PC-9 (cell line): Measurements from ENCODE around the gene CPN2. TPM values are rescaled to one million over a fixed set of nuclear protein-coding genes. Genes with fewer than 3 reads are reported as not detected.

Experiments
- BruUV-seq: library from RNA; stranded (reverse); fragments of 400-500 nt; replicated peaks from 2 replicates; lab custom pipeline; 2021; lab: Mats Ljungman, UMichigan
- CTCF ChIA-PET: fragments of 300-600 bp; sonication (Branson Sonifier 250); formaldehyde crosslinking; loops from one replicate; lab custom pipeline; 2022; ENCODE audit warnings: antibody characterized with exemption; lab: Charles Lee
- POLR2A ChIA-PET: fragments of 300-600 bp; sonication (Branson Sonifier 250); formaldehyde crosslinking; loops from one replicate; lab custom pipeline; 2022; ENCODE audit warnings: antibody characterized with exemption; ENCODE audit not compliant: unreplicated experiment; lab: Charles Lee
- DNase-seq, 2 experiments: peaks; one replicate each; pipeline versions ENCODE4 v3.0.0 to v3.0.0-alpha.2; 2015 to 2022; ENCODE audit warnings: mixed read lengths in 1 of 2
- H2AFZ ChIP-seq: fragments of 200-600 bp; sonication (generic); 2 replicates; pipeline ENCODE4 v1.8.1; 2017; ENCODE audit warnings: antibody characterized with exemption
- H3F3A ChIP-seq: fragments of 200-600 bp; sonication (generic); 2 replicates; pipeline ENCODE4 v1.8.1; 2017; ENCODE audit warnings: antibody characterized with exemption, mild to moderate bottlenecking, low read depth; ENCODE audit not compliant: insufficient read depth
- H3K27ac ChIP-seq: fragments of 200-600 bp; sonication (generic); 2 replicates; pipeline ENCODE4 v1.6.1; 2016; ENCODE audit warnings: mixed run types
- H3K27me3 ChIP-seq: fragments of 200-600 bp; sonication (generic); 2 replicates; pipeline ENCODE4 v1.6.1; 2016; ENCODE audit warnings: low read depth, mixed run types; ENCODE audit not compliant: insufficient read depth
- H3K36me3 ChIP-seq: fragments of 200-600 bp; sonication (generic); 2 replicates; pipeline ENCODE4 v1.6.1; 2016; ENCODE audit warnings: low read depth, mixed run types
- H3K4me1 ChIP-seq: fragments of 200-600 bp; sonication (generic); replicated peaks from 2 replicates; pipeline ENCODE4 v1.6.1; 2016; ENCODE audit warnings: mixed run types; ENCODE audit not compliant: insufficient read depth
- H3K4me2 ChIP-seq: fragments of 200-600 bp; sonication (generic); 2 replicates; pipeline ENCODE4 v1.6.1; 2017; ENCODE audit warnings: mixed run types
- H3K4me3 ChIP-seq: fragments of 200-600 bp; sonication (generic); 2 replicates; pipeline ENCODE4 v1.6.1; 2016; ENCODE audit warnings: mixed run types
- H3K79me2 ChIP-seq: fragments of 200-600 bp; sonication (generic); 2 replicates; pipeline ENCODE4 v1.6.1; 2017; ENCODE audit warnings: low read depth, mixed run types
- H3K9me2 ChIP-seq: fragments of 200-600 bp; sonication (generic); 2 replicates; pipeline ENCODE4 v1.8.1; 2017; ENCODE audit warnings: mild to moderate bottlenecking; ENCODE audit not compliant: insufficient read depth
- H3K9me3 ChIP-seq: fragments of 200-600 bp; sonication (generic); 2 replicates; pipeline ENCODE4 v1.8.1; 2016; ENCODE audit warnings: low read depth; ENCODE audit not compliant: insufficient read depth
- H4K20me1 ChIP-seq: fragments of 200-600 bp; sonication (generic); 2 replicates; pipeline ENCODE4 v1.8.1; 2017; ENCODE audit not compliant: insufficient read depth
- EZH2 ChIP-seq: fragments of 200-600 bp; sonication (generic); IDR thresholded peaks from 2 replicates; pipeline ENCODE4 v1.8.0; 2017; ENCODE audit warnings: antibody characterized with exemption, low read depth
- intact Hi-C: fragments of 100-400 bp; cut with micrococcal nuclease; formaldehyde crosslinking; loops from one replicate; pipeline ENCODE4 v1.10.0; 2022; ENCODE audit not compliant: unreplicated experiment
- total RNA-seq: library from RNA; stranded (reverse); gene quantifications from 2 replicates; pipeline ENCODE4 v1.2.3, GENCODE V29; 2021
- TF ChIP-seq, protein P1 (sequence below): fragments of 200-600 bp; sonication (generic); conservative IDR thresholded peaks from 2 replicates; pipeline ENCODE4 v1.6.1; 2017; ENCODE audit warnings: mixed run types, antibody characterized with exemption, mild to moderate bottlenecking, moderate library complexity

CPN2 gene
- total RNA-seq, 1 experiment from 2014 or later, result not detected

DNA sequence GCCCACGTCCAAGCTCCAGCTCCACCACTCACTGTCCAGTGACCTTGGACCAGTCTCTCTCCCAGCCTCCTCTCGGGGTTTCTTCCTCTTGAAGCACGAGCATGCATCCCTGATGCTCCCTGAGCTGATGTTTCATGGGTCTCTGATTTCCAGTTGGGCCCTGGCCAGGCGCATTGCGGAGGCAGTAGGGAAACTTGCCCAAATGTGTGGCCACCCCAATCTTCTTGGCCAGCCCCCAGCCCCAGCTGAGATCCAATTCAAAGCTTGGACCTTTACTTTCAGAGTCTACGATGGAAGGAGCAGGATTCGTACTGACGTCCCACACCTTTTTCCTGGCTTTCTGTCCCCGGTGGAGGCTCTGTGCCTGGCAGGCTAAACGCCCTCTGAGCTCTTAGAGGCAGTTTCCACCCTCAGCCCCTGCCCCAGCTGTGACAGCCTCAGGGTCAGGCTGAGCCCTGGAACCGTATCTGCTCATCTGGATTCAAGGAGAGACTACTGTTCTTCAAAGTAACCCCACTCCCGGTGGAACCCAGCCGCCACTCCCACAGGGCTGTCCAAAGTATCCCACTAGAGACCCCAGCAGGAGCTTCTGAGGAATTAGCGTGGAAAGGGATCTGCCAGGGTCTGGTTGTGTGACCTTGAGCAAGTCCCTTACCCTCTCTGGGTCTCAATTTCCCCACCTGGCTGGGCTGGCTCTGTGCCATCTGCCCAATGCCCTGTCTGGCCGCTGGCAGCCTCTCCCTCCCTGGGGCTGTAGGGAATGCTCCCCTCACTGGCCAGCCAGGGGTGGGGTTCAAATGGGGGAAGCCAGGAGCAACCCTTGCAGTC, 37.4 kb downstream of the CPN2 start:
- Histone ChIP-seq H3K9me3 (peaks cover 7% of the 10 kb centered on the region), H4K20me1 (no peaks in the 10 kb centered on the region), H3K4me1 (peaks cover 19% of the 10 kb centered on the region), H3K27ac (no peak overlapping the region), H3F3A (peaks cover 16% of the 10 kb centered on the region), H3K27me3 (no peaks in the 10 kb centered on the region), H3K36me3 (peaks cover 9% of the 10 kb centered on the region), H3K79me2 (peaks cover 7% of the 10 kb centered on the region; the same call in 1 of the 2 replicates), H3K4me3 (no peak overlapping the region), H3K9me2 (no peaks in the 10 kb centered on the region), H3K4me2 (no peak overlapping the region), H2AFZ (no peak overlapping the region)
- intact Hi-C loops, result loop anchor here (2.0 to 10.0 kb wide), 5 partner anchors 43 to 849 kb away; no protein-coding TSS in a partner anchor
- no TSS peak for BruUV-seq
- CTCF ChIA-PET, result interaction anchor here (0.7 to 1.3 kb wide), 3 partner anchors 151 to 648 kb away, joined by 3 to 18 read pairs (median 16); no protein-coding TSS in a partner anchor
- TF ChIP-seq EZH2, result no peak
- TF ChIP-seq, protein P1, sequence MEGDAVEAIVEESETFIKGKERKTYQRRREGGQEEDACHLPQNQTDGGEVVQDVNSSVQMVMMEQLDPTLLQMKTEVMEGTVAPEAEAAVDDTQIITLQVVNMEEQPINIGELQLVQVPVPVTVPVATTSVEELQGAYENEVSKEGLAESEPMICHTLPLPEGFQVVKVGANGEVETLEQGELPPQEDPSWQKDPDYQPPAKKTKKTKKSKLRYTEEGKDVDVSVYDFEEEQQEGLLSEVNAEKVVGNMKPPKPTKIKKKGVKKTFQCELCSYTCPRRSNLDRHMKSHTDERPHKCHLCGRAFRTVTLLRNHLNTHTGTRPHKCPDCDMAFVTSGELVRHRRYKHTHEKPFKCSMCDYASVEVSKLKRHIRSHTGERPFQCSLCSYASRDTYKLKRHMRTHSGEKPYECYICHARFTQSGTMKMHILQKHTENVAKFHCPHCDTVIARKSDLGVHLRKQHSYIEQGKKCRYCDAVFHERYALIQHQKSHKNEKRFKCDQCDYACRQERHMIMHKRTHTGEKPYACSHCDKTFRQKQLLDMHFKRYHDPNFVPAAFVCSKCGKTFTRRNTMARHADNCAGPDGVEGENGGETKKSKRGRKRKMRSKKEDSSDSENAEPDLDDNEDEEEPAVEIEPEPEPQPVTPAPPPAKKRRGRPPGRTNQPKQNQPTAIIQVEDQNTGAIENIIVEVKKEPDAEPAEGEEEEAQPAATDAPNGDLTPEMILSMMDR, result peak; percentile 22; the same call in 1 of the 2 replicates
- POLR2A ChIA-PET, result interaction anchor here (0.6 kb wide), 1 partner anchor 650 kb away, joined by 4 read pairs; no protein-coding TSS in a partner anchor
- DNase-seq, result peak in 1 of 2 experiments; percentile 34

DNA sequence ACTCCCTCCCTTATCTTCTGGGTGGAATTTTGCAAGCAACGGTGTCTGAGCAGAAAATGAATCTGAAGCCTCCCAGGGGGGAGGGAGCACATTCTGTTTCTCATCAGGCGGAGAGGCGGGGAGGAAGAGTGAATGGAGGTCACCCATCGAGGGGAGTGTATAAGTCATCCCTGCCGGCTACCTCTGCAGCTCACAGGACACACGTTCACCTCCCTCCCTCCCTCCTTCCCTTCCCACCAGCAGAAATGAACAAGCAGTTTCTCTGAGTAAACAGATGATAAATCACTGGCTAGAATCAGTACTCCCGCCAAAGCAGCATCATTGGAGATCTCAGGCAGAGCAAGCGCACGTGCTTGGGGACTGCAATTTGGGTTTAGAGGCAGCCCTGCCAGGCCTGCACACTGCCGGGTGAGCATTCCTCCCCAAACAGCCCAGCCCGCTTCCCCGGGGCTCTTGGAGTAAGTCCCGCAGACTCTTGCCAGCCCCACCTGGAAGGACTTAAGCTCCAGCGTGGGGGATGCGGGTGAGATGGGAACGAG, 38.3 kb downstream of the CPN2 start:
- no peak for TF ChIP-seq EZH2
- TF ChIP-seq, protein P1, result no peak
- intact Hi-C loops, result loop anchor here (10.0 kb wide), 1 partner anchor 848 kb away; no protein-coding TSS in a partner anchor
- H3K27ac ChIP-seq, result no peak overlapping the region
- 0 out of 2 replicates have a peak, but pooled peaks cover 2% of the 10 kb centered on the region for H3K36me3 ChIP-seq
- H3K4me3 ChIP-seq, result no peak overlapping the region
- no peaks in the 10 kb centered on the region for H3K27me3 ChIP-seq
- no TSS peak for BruUV-seq
- H3K4me2 ChIP-seq, result no peak overlapping the region
- peaks cover 19% of the 10 kb centered on the region for H3K4me1 ChIP-seq
- H4K20me1 ChIP-seq, result no peaks in the 10 kb centered on the region
- no peaks in the 10 kb centered on the region for H3K9me2 ChIP-seq
- ChIA-PET CTCF (interaction anchor here (0.7 kb wide), 1 partner anchor 16 kb away, joined by 18 read pairs; no protein-coding TSS in a partner anchor), POLR2A (interaction anchor here (0.6 kb wide), 1 partner anchor 649 kb away, joined by 4 read pairs; no protein-coding TSS in a partner anchor)
- no peaks in the 10 kb centered on the region for H3K9me3 ChIP-seq
- peaks cover 16% of the 10 kb centered on the region for H3F3A ChIP-seq
- H3K79me2 ChIP-seq, result no peaks in the 10 kb centered on the region
- no peak overlapping the region for H2AFZ ChIP-seq
- no peak for DNase-seq

DNA sequence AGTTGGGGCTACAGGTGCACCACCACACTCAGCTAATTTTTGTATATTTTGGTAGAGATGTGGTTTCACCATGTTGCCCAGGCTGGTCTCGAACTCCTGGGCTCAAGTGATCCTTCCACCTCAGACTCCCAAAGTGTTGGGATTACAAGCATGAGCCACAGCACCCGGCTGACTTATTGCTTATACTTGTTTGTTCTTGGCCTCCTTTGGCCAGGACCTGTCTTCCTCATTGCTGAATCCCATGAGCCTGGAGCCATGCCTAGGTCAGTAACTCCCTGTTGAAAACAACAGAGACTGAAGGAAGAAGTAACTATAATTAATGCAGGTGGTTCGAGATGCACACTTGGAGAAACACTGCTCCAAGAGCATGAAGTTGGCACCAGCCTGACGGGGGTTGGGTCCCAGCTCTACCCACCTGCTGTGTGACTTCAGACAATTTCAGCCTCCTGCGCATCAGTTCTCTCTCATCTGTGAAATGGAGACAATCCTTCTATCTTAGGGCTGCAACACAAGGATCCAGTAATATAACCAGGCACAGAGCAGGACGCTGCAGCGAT, 38.9 kb downstream of the CPN2 start:
- intact Hi-C loops, result loop anchor here (10.0 kb wide), 1 partner anchor 847 kb away; no protein-coding TSS in a partner anchor
- CTCF ChIA-PET, result no interaction called here
- H3K27ac ChIP-seq, result no peak overlapping the region

More for the DNA sequence above, 38.9 kb downstream of the CPN2 start:
- Histone ChIP-seq H3F3A (peaks cover 14% of the 10 kb centered on the region), H4K20me1 (no peaks in the 10 kb centered on the region), H3K4me1 (peaks cover 19% of the 10 kb centered on the region), H3K9me2 (no peaks in the 10 kb centered on the region), H3K36me3 (no peaks in the 10 kb centered on the region), H2AFZ (no peak overlapping the region), H3K4me2 (no peak overlapping the region), H3K4me3 (no peak overlapping the region), H3K27me3 (no peaks in the 10 kb centered on the region), H3K79me2 (no peaks in the 10 kb centered on the region), H3K9me3 (no peaks in the 10 kb centered on the region)
- BruUV-seq, result no TSS peak
- TF ChIP-seq, protein P1, result no peak
- TF ChIP-seq EZH2, result no peak
- DNase-seq, result peak in 1 of 2 experiments; percentile 33
- POLR2A ChIA-PET, result no interaction called here
